Epithelial cell of alveolus of lung (primary cell): ENCODE results near the gene INO80. TPM values are rescaled to one million over a fixed set of nuclear protein-coding genes. Genes with fewer than 3 reads are reported as not detected.

Experiments
- total RNA-seq: library from RNA; depleted of rRNA; stranded (reverse); fragments of >200 nt; gene quantifications from 2 replicates; pipeline ENCODE4 v1.2.1, GENCODE V29; 2015

Gene INO80
- total RNA-seq: 20.0 and 25.4 TPM in 2 replicates

GRCh38 chr15:41116116-41116961 is at the start of gene INO80:
INO80 (minus strand) TSS chr15:41116280; CDS start chr15:41096310, 19,970 bp downstream.

GRCh38 chr15:40952901-40953712 is 163.0 kb downstream of the INO80 start, which contains the start of gene CHAC1:
CHAC1 (plus strand) TSS chr15:40953471; CDS start chr15:40953584, 113 bp downstream.

Other genes starting within 250 kb of the INO80 start
- not detected in 2 replicates for gene RHOV, start 242.0 kb downstream of the INO80 start, total RNA-seq
- gene VPS18, start 221.8 kb downstream of the INO80 start, total RNA-seq: 35.7 and 39.4 TPM in 2 replicates
- 0.88 and 3.1 TPM in 2 replicates for gene DLL4, start 186.9 kb downstream of the INO80 start, total RNA-seq
- 5.0 and 63.6 TPM in 2 replicates for gene CHAC1, start 162.8 kb downstream of the INO80 start, total RNA-seq
- gene EXD1, start 114.5 kb upstream of the INO80 start, total RNA-seq: not detected in 2 replicates
- gene CHP1, start 115.0 kb upstream of the INO80 start, total RNA-seq: 127 and 187 TPM in 2 replicates
- gene OIP5, start 216.3 kb upstream of the INO80 start, total RNA-seq: 1.7 and 8.9 TPM in 2 replicates
- 40.2 and 53.8 TPM in 2 replicates for gene NUSAP1, start 216.6 kb upstream of the INO80 start, total RNA-seq